CD4-positive, alpha-beta T cell (primary cell): ENCODE measurements around the gene NANS. TPM values are rescaled to one million over a fixed set of nuclear protein-coding genes. Genes with fewer than 3 reads are reported as not detected.

ENCODE experiments used
- ATAC-seq: fragments of 200-7000 bp; cut with Tn5 transposase; one replicate; pipeline ENCODE4 v1.10.0; 2022; ENCODE audit warnings: mild to moderate bottlenecking; ENCODE audit not compliant: poor library complexity
- CTCF ChIA-PET: fragments of 350-600 bp; sonication (Branson Sonifier 250); formaldehyde crosslinking; loops from one replicate; lab custom pipeline; 2021; ENCODE audit warnings: antibody characterized with exemption, inconsistent platforms; lab: Charles Lee
- POLR2A ChIA-PET: fragments of 350-600 bp; sonication (Branson Sonifier 250); formaldehyde crosslinking; loops from one replicate; lab custom pipeline; 2021; ENCODE audit warnings: antibody characterized with exemption, inconsistent platforms; lab: Charles Lee
- DNase-seq, 14 experiments: peaks; one replicate each; pipeline ENCODE4 v3.0.0-alpha.2; 2013 to 2020; ENCODE audit warnings: mixed read lengths in 2 of 14
- H3K27ac ChIP-seq, 2 donors: one replicate each; pipeline versions ENCODE4 v1.5.1 to v1.7.0; 2013; ENCODE audit warnings: low read length in 2 of 2, low read depth in 1 of 2, mild to moderate bottlenecking in 1 of 2
- H3K27me3 ChIP-seq, 2 experiments: 1 replicate in 1 of 2; 2 replicates in 1 of 2; pipeline versions ENCODE4 v1.6.1 to v1.7.0; 2013; ENCODE audit warnings: low read length in 2 of 2, control low read depth in 1 of 2, mild to moderate bottlenecking in 1 of 2, moderate library complexity in 1 of 2; ENCODE audit not compliant: insufficient read depth in 2 of 2, control insufficient read depth in 1 of 2
- H3K36me3 ChIP-seq: one replicate; pipeline ENCODE4 v1.6.1; 2013; ENCODE audit warnings: low read length, control low read depth; ENCODE audit not compliant: insufficient read depth
- H3K4me1 ChIP-seq: one replicate; pipeline ENCODE4 v1.6.1; 2013; ENCODE audit warnings: low read length, control low read depth; ENCODE audit not compliant: insufficient read depth
- H3K4me3 ChIP-seq: one replicate; pipeline ENCODE4 v1.5.1; 2013; ENCODE audit warnings: mild to moderate bottlenecking, low read length, moderate library complexity
- H3K9me3 ChIP-seq, 2 experiments: 1 replicate in 1 of 2; 2 replicates in 1 of 2; pipeline versions ENCODE4 v1.6.1 to v1.7.0; 2013; ENCODE audit warnings: low read length in 2 of 2, mild to moderate bottlenecking in 2 of 2, control low read depth in 1 of 2, moderate library complexity in 1 of 2; ENCODE audit not compliant: control insufficient read depth in 1 of 2, insufficient read depth in 1 of 2
- H3K27ac Mint-ChIP-seq: one replicate; pipeline ENCODE4 v1.8.0; 2020; ENCODE audit warnings: mixed read lengths
- H3K27me3 Mint-ChIP-seq: one replicate; pipeline ENCODE4 v1.8.0; 2021; ENCODE audit warnings: mixed read lengths
- H3K36me3 Mint-ChIP-seq: one replicate; pipeline ENCODE4 v1.8.0; 2021; ENCODE audit warnings: low read depth, mixed read lengths
- H3K4me1 Mint-ChIP-seq: one replicate; pipeline ENCODE4 v1.8.0; 2021; ENCODE audit warnings: low read depth, mixed read lengths
- H3K4me3 Mint-ChIP-seq: one replicate; pipeline ENCODE4 v1.8.0; 2020; ENCODE audit warnings: mild to moderate bottlenecking, mixed read lengths
- H3K9me3 Mint-ChIP-seq: one replicate; pipeline ENCODE4 v1.8.0; 2020; ENCODE audit warnings: mixed read lengths
- CTCF ChIP-seq: fragments of 200-600 bp; IDR thresholded peaks from one replicate; pipeline ENCODE4 v1.8.0; 2022; ENCODE audit warnings: antibody characterized with exemption, mild to moderate bottlenecking
- intact Hi-C, 2 experiments: fragments of 100-400 bp; cut with DNase I in 1 of 2; cut with micrococcal nuclease in 1 of 2; formaldehyde crosslinking; loops; one replicate each; pipeline versions ENCODE4 v1.15.1 to v1.9.0; 2023 to 2025; cut with DNase I, micrococcal nuclease
- total RNA-seq, 174 experiments: library from RNA in 2 of 174; stranded (reverse) in 2 of 174; gene quantifications; one replicate each; pipeline ENCODE4 v1.2.3 and lab custom pipeline; 2021 to 2026

The NANS gene
- total RNA-seq, 2 experiments from 2014 or later, result 70.5 to 74.0 TPM

- peaks cover 14% of the 10 kb centered on the region for H3K4me1 ChIP-seq
- H3K27me3 Mint-ChIP-seq, result no peaks in the 10 kb centered on the region
- H3K27me3 ChIP-seq, result no peaks in the 10 kb centered on the region
- H3K9me3 ChIP-seq, result no peaks in the 10 kb centered on the region
- intact Hi-C loops, result no loop called here
- ChIA-PET CTCF (interaction anchor here (0.6 to 1.2 kb wide), 2 partner anchors 28 to 50 kb away, joined by 3 read pairs; no protein-coding TSS in a partner anchor), POLR2A (interaction anchor here (0.8 to 4.4 kb wide), 2 partner anchors 12 to 16 kb away, joined by 3 to 18 read pairs; no protein-coding TSS in a partner anchor)
- peaks cover 89% of the 10 kb centered on the region for H3K36me3 Mint-ChIP-seq
- no peak overlapping the region for H3K4me3 ChIP-seq
- H3K36me3 ChIP-seq, result peaks cover 76% of the 10 kb centered on the region
- no peak for TF ChIP-seq CTCF
- no peak overlapping the region for H3K4me3 Mint-ChIP-seq
- no peaks in the 10 kb centered on the region for H3K9me3 Mint-ChIP-seq
- ATAC-seq (no peak), DNase-seq (no peak)
- peak overlapping the region; percentile 6 for H3K27ac Mint-ChIP-seq
- H3K27ac ChIP-seq, result no peak overlapping the region
- peaks cover 49% of the 10 kb centered on the region for H3K4me1 Mint-ChIP-seq
Measured at GRCh38 chr9:98085058-98085457, 28.5 kb downstream of the NANS start.

DNA sequence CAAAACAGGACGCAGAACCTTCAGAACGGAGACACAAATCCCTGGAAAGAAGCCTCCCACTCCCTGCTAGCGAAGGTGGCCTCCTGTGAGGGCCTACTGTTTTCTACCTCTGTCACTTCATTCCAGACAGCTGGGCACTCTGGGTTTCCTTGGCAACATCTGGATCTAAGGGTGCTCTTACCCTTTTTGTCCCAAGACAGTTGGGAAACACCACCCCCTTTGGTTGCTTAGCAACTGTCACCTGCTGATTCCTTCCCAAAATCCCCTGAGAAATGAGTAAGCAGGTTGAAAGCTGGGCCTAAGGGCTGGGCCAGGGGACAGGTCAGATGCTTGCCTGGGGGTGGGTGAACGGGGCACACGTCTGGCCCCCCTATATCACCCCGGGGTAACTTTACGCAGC lies 29.4 kb downstream of the NANS start:
- Mint-ChIP-seq H3K27ac (peak overlapping the region; percentile 60), H3K9me3 (no peaks in the 10 kb centered on the region), H3K27me3 (no peaks in the 10 kb centered on the region), H3K4me3 (no peak overlapping the region), H3K36me3 (peaks cover 89% of the 10 kb centered on the region), H3K4me1 (peaks cover 56% of the 10 kb centered on the region)
- Histone ChIP-seq H3K4me3 (no peak overlapping the region), H3K36me3 (peaks cover 76% of the 10 kb centered on the region), H3K27me3 (no peaks in the 10 kb centered on the region), H3K9me3 (no peaks in the 10 kb centered on the region), H3K27ac (no peak overlapping the region), H3K4me1 (peaks cover 14% of the 10 kb centered on the region)
- ChIA-PET CTCF (interaction anchor here (1.0 kb wide), 1 partner anchor 12 kb away, joined by 3 read pairs; no protein-coding TSS in a partner anchor), POLR2A (interaction anchor here (4.4 kb wide), 1 partner anchor 15 kb away, joined by 18 read pairs; no protein-coding TSS in a partner anchor)
- TF ChIP-seq CTCF, result no peak
- intact Hi-C loops, result no loop called here
- DNase-seq (no peak), ATAC-seq (no peak)

DNA sequence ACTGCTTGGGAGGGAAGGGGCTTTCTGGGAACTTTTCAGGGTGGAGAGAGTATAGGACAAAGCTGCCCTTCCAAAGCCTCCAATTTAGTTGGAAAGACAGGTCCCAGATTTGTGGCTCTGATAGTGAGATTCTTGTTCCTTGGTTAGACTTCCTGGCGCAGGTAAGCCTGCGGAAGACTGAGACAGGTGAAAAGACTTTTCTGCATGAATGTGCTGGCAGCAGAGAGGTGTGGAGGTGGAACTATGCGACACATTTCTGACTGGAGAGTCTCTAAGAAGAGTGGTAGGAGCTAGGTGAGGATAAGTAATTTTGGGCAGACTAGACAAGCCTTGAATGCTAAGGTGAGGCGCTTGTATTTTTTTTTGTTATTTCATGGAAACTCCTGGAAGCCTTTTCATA lies 29.9 kb downstream of the NANS start:
- no peak for TF ChIP-seq CTCF
- ATAC-seq (no peak), DNase-seq (no peak)
- intact Hi-C loops, result no loop called here
- Mint-ChIP-seq H3K4me3 (peak overlapping the region; percentile 5), H3K27ac (peak overlapping the region; percentile 60), H3K36me3 (peaks cover 86% of the 10 kb centered on the region), H3K9me3 (no peaks in the 10 kb centered on the region), H3K27me3 (no peaks in the 10 kb centered on the region), H3K4me1 (peaks cover 53% of the 10 kb centered on the region)
- H3K4me3 ChIP-seq, result no peak overlapping the region
- peaks cover 76% of the 10 kb centered on the region for H3K36me3 ChIP-seq
- ChIA-PET CTCF (interaction anchor here (1.0 kb wide), 1 partner anchor 12 kb away, joined by 3 read pairs; no protein-coding TSS in a partner anchor), POLR2A (interaction anchor here (1.0 to 4.4 kb wide), 3 partner anchors 12 to 33 kb away, joined by 3 to 18 read pairs (median 4); partner anchors contain the start of gene TRIM14)
- H3K9me3 ChIP-seq, result no peaks in the 10 kb centered on the region
- peaks cover 12% of the 10 kb centered on the region for H3K4me1 ChIP-seq
- no peak overlapping the region for H3K27ac ChIP-seq
- no peaks in the 10 kb centered on the region for H3K27me3 ChIP-seq
